ENCODE measurements around the gene GBX1.
A peak's percentile ranks its signal among the peaks of the same experiment; 100 is the strongest.

GBX1 gene

GRCh38 chr7:151128144-151128543, 39.4 kb downstream of the GBX1 start:
- DNase-seq (ENCODE audit: low read depth in 2 of 2) = no peak

- no peak for DNase-seq (ENCODE audit: low read depth in 2 of 2)
Observed at GRCh38 chr7:151126491-151127137, 40.9 kb downstream of the GBX1 start.

GRCh38 chr7:151125846-151126481, 41.5 kb downstream of the GBX1 start:
- no peak for DNase-seq (ENCODE audit: low read depth in 2 of 2)

GRCh38 chr7:151125470-151125845, 42.0 kb downstream of the GBX1 start:
- no peak for DNase-seq (ENCODE audit: low read depth in 2 of 2)

GRCh38 chr7:151124899-151125399, 42.5 kb downstream of the GBX1 start:
- DNase-seq (ENCODE audit: low read depth in 2 of 2) = no peak

- no peak for DNase-seq (ENCODE audit: low read depth in 2 of 2)
Observed at GRCh38 chr7:151124481-151124880, 43.0 kb downstream of the GBX1 start.

- peak; percentile 74 to 81 for DNase-seq (ENCODE audit: low read depth in 2 of 2)
Observed at GRCh38 chr7:151123822-151124464, 43.6 kb downstream of the GBX1 start.

GRCh38 chr7:151123158-151123821, 44.2 kb downstream of the GBX1 start:
- DNase-seq (ENCODE audit: low read depth in 2 of 2) = no peak

- no peak for DNase-seq (ENCODE audit: low read depth in 2 of 2)
Observed at GRCh38 chr7:151122796-151123157, 44.7 kb downstream of the GBX1 start.

- no peak for DNase-seq (ENCODE audit: low read depth in 2 of 2)
Observed at GRCh38 chr7:151122276-151122675, 45.2 kb downstream of the GBX1 start.

- DNase-seq (ENCODE audit: low read depth in 2 of 2) = no peak
Observed at GRCh38 chr7:151121380-151122170, 45.9 kb downstream of the GBX1 start.

- DNase-seq (ENCODE audit: low read depth in 2 of 2) = no peak
Observed at GRCh38 chr7:151120896-151121295, 46.6 kb downstream of the GBX1 start.

GRCh38 chr7:151119902-151120301, 47.6 kb downstream of the GBX1 start:
- no peak for DNase-seq (ENCODE audit: low read depth in 2 of 2)

- no peak for DNase-seq (ENCODE audit: low read depth in 2 of 2)
Observed at GRCh38 chr7:151119055-151119415, 48.5 kb downstream of the GBX1 start.

- no peak for DNase-seq (ENCODE audit: low read depth in 2 of 2)
Observed at GRCh38 chr7:151118108-151119054, 49.1 kb downstream of the GBX1 start.

- no peak for DNase-seq (ENCODE audit: low read depth in 2 of 2)
Observed at GRCh38 chr7:151117565-151117964, 49.9 kb downstream of the GBX1 start.

GRCh38 chr7:151116603-151117440, 50.7 kb downstream of the GBX1 start:
- no peak for DNase-seq (ENCODE audit: low read depth in 2 of 2)

- no peak for DNase-seq (ENCODE audit: low read depth in 2 of 2)
Observed at GRCh38 chr7:151115836-151116418, 51.6 kb downstream of the GBX1 start.

- DNase-seq (ENCODE audit: low read depth in 2 of 2) = peak; percentile 30 to 36
Observed at GRCh38 chr7:151115121-151115835, 52.2 kb downstream of the GBX1 start.
